Lung (tissue), 12 donors: ENCODE measurements around the gene SMCO3. TPM values are rescaled to one million over a fixed set of nuclear protein-coding genes. Genes with fewer than 3 reads are reported as not detected.

Source experiments
- ATAC-seq: fragments of 200-7000 bp; cut with Tn5 transposase; one replicate; pipeline ENCODE4 v1.9.1; 2020; ENCODE audit warnings: moderate number of reproducible peaks; ENCODE audit not compliant: insufficient read depth, low FRiP score
- DNase-seq, 3 donors: peaks; one replicate each; pipeline ENCODE4 v3.0.0-alpha.2; 2013 to 2017
- H3K27ac ChIP-seq, 2 donors: one replicate each; pipeline ENCODE4 v1.5.1; 2013; ENCODE audit warnings: mild to moderate bottlenecking in 2 of 2, moderate library complexity in 2 of 2, control low read depth in 1 of 2, inconsistent platforms in 1 of 2, low read depth in 1 of 2, low read length in 1 of 2
- H3K27me3 ChIP-seq, 3 donors: one replicate each; pipeline ENCODE4 v1.5.1; 2013; ENCODE audit warnings: low read length in 2 of 3; ENCODE audit not compliant: control insufficient read depth in 3 of 3, insufficient read depth in 3 of 3
- H3K36me3 ChIP-seq, 4 donors: one replicate each; pipeline ENCODE4 v1.5.1; 2013; ENCODE audit warnings: low read length in 4 of 4, mild to moderate bottlenecking in 1 of 4, moderate library complexity in 1 of 4; ENCODE audit not compliant: control insufficient read depth in 4 of 4, insufficient read depth in 4 of 4
- H3K4me1 ChIP-seq, 5 donors: one replicate each; pipeline ENCODE4 v1.5.1; 2013; ENCODE audit warnings: low read length in 5 of 5, mild to moderate bottlenecking in 2 of 5, moderate library complexity in 1 of 5; ENCODE audit not compliant: control insufficient read depth in 5 of 5, insufficient read depth in 5 of 5
- H3K4me3 ChIP-seq: one replicate; pipeline ENCODE4 v1.5.1; 2013; ENCODE audit warnings: mild to moderate bottlenecking, control low read depth, moderate library complexity
- H3K9ac ChIP-seq, 2 donors: one replicate each; pipeline ENCODE4 v1.5.1; 2013; ENCODE audit warnings: low read length in 2 of 2, control low read depth in 1 of 2; ENCODE audit not compliant: insufficient read depth in 1 of 2
- H3K9me3 ChIP-seq, 4 donors: one replicate each; pipeline ENCODE4 v1.5.1; 2013; ENCODE audit warnings: low read length in 3 of 4, mild to moderate bottlenecking in 1 of 4, moderate library complexity in 1 of 4; ENCODE audit not compliant: control insufficient read depth in 4 of 4, insufficient read depth in 3 of 4
- CTCF ChIP-seq: IDR thresholded peaks from 2 replicates; pipeline ENCODE4 v1.5.1; 2012; ENCODE audit warnings: mild to moderate bottlenecking; ENCODE audit errors: control extremely low read depth, extremely low read depth
- WGBS, 2 donors: extraction: QIAGEN DNeasy Blood & Tissue Kit; methylation state at CpG; one replicate each; pipeline ENCODE4 v1.1.7; 2013; 5-methylcytosine and 5-hydroxymethylcytosine counted together
- polyA plus RNA-seq, 2 donors: library from polyadenylated mRNA; stranded (reverse); fragments of 200-250 nt; gene quantifications; one replicate each; pipeline ENCODE4 v1.2.1, GENCODE V29; 2013
- total RNA-seq, 2 donors: library from RNA; depleted of rRNA in 1 of 2; stranded (reverse); fragments of >200 nt in 1 of 2; gene quantifications; one replicate each; pipeline ENCODE4 v1.2.1, GENCODE V29; 2014 to 2021
- donor health status: control.
- donor health status: control.
- donor health status: Bipolar disorder and iron deficiency.
- donor health status: healthy.
- donor health status: DM: yes; HTN: yes; CAD: no.

SMCO3 gene
- total and polyA plus RNA-seq, 4 donors = 0.27 to 1.3 (median 0.70) TPM

DNA sequence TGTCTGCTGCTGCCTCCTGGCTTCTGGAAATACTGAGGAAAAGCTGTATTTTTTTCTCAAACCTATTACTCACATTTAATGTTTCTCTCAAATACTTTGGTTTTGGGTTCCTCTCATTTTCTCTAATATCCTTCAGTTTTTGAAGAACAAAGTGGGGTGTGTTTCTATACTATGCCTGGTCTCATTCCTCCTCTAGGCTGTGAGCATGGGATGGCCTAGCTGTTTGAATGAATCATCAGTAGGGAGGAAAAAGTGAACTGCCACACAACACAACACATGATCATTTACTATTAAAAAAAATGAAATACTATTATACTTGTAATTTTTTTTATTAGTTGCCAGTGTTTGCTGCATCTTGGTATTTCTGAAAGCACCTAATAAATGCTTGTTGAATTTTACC is 11.3 kb upstream of the SMCO3 start:
- TF ChIP-seq CTCF = no peak
- H3K27ac ChIP-seq = no peak overlapping the region
- no peaks in the 10 kb centered on the region for H3K36me3 ChIP-seq
- DNase-seq = no peak
- no peak for ATAC-seq
- no peak overlapping the region for H3K4me3 ChIP-seq
- peaks cover 0 to 2% (median 0%) of the 10 kb centered on the region in 4 donors for H3K9me3 ChIP-seq
- H3K4me1 ChIP-seq = peaks cover 0 to 2% (median 0%) of the 10 kb centered on the region in 5 donors
- H3K27me3 ChIP-seq = no peaks in the 10 kb centered on the region
- H3K9ac ChIP-seq = no peak overlapping the region

- Histone ChIP-seq H3K9ac (no peak overlapping the region), H3K9me3 (peaks cover 0 to 2% (median 0%) of the 10 kb centered on the region in 4 donors), H3K36me3 (no peaks in the 10 kb centered on the region), H3K4me1 (peaks cover 0 to 2% (median 0%) of the 10 kb centered on the region in 5 donors), H3K27me3 (no peaks in the 10 kb centered on the region), H3K27ac (no peak overlapping the region), H3K4me3 (no peak overlapping the region)
- no peak for DNase-seq
- ATAC-seq = no peak
- 86 to 94% methylated on average over 1 of the region's 1 CpG for WGBS, 2 donors
- TF ChIP-seq CTCF = no peak
Measured at GRCh38 chr12:14824012-14824634, 10.1 kb upstream of the SMCO3 start.

DNA sequence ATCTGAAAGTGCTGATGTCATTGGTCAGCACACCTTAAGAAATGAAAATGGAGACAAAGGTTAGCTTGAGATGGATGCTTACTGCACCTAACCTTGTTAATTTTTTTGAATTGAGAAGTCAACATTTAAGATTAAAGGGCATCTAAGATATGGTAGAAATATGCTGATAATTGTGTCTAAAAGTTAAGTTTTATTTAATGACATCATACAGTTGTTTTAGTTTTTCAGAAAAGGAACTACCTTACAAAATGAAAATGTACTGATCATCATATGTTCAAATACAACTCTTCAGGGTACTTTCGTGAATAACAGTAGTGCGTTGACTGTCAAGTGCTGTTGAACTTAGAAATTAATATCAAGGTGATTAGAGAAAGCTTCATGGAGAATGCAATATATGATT is 2.5 kb downstream of the SMCO3 start:
- Histone ChIP-seq H3K9me3 (no peaks in the 10 kb centered on the region), H3K9ac (no peak overlapping the region), H3K4me1 (no peaks in the 10 kb centered on the region), H3K27me3 (peaks cover 0 to 5% (median 0%) of the 10 kb centered on the region in 3 donors), H3K4me3 (no peak overlapping the region), H3K27ac (no peak overlapping the region), H3K36me3 (no peaks in the 10 kb centered on the region)
- DNase-seq = no peak
- 84 to 96% methylated on average over 2 of the region's 2 CpGs for WGBS, 2 donors
- no peak for TF ChIP-seq CTCF
- ATAC-seq = no peak

DNA sequence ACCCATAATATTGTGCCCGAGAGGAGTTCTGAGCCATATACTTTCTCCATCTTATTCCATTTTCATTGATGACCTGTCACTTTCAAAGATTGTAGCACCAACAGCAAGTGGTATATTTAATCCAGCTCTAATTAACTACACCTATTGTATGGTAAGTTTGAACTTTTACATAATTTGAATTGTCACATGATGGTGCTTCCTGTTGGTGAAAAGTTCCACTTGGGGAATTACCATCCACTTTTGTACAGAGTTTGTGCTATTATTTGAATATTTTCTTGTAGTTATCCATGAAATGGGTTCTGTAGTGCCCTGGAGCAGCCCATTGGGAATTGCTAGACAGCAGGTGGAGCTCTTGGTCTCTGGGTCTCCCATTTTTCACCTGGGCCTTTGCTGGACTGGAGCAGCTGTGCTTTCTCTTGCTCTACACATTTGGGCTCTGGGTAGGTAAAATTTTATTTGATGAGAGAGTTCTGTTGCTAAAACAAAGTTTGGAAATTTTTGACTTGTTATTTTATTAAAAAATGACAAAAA is 3.0 kb downstream of the SMCO3 start:
- H3K27me3 ChIP-seq = peaks cover 0 to 5% (median 0%) of the 10 kb centered on the region in 3 donors
- no peaks in the 10 kb centered on the region for H3K4me1 ChIP-seq
- DNase-seq (no peak), ATAC-seq (no peak)
- H3K27ac ChIP-seq = no peak overlapping the region
- no peaks in the 10 kb centered on the region for H3K9me3 ChIP-seq
- H3K4me3 ChIP-seq = no peak overlapping the region
- WGBS, 2 donors = 70 to 77% methylated on average over 1 of the region's 1 CpG
- no peak for TF ChIP-seq CTCF
- peaks cover 0 to under 1% (median 0%) of the 10 kb centered on the region in 4 donors for H3K36me3 ChIP-seq
- no peak overlapping the region for H3K9ac ChIP-seq
